Measurements from ENCODE around the gene XYLT1. TPM values are rescaled to one million over a fixed set of nuclear protein-coding genes. Genes with fewer than 3 reads are reported as not detected.
A peak's percentile ranks its signal among the peaks of the same experiment; 100 is the strongest.

The XYLT1 gene
- total RNA-seq, 2 donors from 2014 or later, result 14.4 to 31.3 TPM

DNA sequence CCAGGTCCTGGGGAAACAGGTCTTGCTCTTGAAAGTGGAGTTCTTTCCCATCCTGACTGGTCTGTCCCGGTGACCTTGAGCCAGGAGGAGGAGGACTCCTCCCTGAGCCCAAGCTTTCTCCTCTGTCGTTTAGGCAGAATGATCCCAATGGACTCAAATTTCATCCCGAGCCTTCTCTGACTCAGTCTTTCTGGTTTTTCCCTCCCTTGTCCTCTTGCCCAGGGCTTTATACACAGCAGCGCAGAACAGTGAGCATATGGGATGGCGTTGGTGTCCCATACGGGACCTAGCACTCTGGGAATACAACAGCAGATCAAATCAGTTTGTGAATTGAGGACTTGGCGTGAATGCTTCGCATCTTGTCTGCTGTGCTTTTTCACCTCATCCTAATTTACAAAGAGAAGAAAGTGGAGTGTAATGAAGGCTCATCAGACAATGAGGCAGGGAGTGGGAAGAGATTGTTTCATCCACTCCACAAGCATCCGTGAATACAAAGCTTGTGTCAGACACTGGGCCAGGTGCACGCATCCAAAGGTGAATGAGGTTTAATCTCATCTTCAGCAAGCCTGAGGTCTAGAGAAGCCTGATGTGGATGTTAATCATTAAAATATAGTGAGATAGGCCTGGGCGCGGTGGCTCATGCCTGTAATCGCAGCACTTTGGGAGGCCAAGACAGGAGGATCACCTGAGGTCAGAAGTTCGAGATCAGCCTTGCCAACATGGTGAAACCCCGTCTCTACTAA is 1.1 kb upstream of the XYLT1 start:
- H3K36me3 ChIP-seq, result peaks cover 1% of the 10 kb centered on the region
- peak overlapping the region; percentile 83 to 95 for H3K27ac ChIP-seq
- DNase-seq (ENCODE audit: low spot score), result no peak
- peak overlapping the region in 1 of 2 donors; percentile 69 for H3K4me3 ChIP-seq
- H3K27me3 ChIP-seq, result no peaks in the 10 kb centered on the region
- no peak for TF ChIP-seq CTCF (IDR thresholded peaks at IDR 0.05)
- H3K9me3 ChIP-seq, result no peaks in the 10 kb centered on the region
- H3K4me1 ChIP-seq, result peaks cover 0 to 42% of the 10 kb centered on the region in 2 donors

DNA sequence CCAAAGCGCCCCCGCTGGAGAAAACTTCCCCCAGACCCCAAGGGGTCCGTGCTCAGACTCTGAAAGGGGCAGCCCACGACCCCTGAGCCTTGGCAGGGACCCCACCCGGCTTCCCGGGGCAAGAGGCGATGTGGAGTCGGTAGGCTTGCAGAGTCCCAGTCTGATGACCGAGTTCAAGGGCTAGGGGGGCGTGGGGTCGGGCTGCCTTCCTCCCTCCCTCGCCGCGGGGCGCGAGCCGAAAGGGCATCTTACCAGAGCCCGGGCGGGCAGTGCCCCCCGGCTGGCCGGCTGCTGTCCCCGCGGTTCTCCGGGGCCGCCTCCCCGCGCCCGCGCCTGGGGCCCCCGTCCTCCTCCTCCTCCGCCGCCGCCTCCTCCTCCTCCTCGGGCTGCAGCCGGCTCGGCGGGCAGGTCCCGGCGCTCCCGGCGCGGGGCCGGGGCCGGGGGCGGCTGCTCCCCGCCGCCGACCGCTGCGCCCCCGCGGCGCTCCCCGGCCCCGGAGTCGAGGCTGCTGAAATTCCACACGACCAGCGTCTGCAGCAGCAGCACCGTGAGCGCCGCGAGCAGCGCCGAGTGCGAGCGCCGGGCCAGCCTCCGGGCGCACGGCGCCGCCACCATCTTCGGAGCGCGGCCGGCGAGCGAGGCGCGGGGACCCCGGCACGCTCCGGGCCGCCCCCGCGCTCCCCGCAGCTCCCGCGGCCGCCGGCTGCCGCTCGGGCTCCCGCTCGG is 415 bp downstream of the XYLT1 start:
- peak; percentile 60 for DNase-seq (ENCODE audit: low spot score)
- no peak for TF ChIP-seq CTCF (IDR thresholded peaks at IDR 0.05)
- Histone ChIP-seq H3K4me1 (peaks cover 0 to 39% of the 10 kb centered on the region in 2 donors), H3K9me3 (no peaks in the 10 kb centered on the region), H3K36me3 (peaks cover 9% of the 10 kb centered on the region), H3K4me3 (peak overlapping the region; percentile 57 to 69), H3K27me3 (no peaks in the 10 kb centered on the region), H3K27ac (peak overlapping the region; percentile 68 to 95)

DNA sequence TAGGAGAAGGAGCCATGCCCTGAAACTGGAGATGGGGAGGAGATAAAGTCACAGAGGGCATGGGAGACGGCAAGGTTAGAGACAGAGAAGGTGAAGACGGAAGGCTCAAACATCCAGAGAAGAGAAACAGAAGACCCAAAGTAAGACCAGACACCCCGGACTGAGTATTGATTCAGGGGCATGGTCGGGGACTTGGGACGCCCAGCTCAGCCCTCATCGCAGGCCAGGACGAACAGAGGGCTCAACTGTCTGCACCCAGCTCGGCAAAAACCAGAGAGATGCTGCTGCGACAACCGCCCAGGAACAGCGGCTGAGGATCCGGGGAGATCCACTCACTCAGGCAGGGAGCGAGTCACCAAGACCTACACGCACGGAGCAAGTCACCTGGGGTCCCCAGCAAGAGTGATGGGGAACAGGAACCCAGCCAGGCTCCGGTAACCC is 999 bp downstream of the XYLT1 start:
- Histone ChIP-seq H3K27ac (peak overlapping the region; percentile 68 to 95), H3K9me3 (no peaks in the 10 kb centered on the region), H3K27me3 (no peaks in the 10 kb centered on the region), H3K4me1 (peaks cover 0 to 39% of the 10 kb centered on the region in 2 donors), H3K36me3 (peaks cover 9% of the 10 kb centered on the region), H3K4me3 (peak overlapping the region; percentile 57 to 69)
- DNase-seq (ENCODE audit: low spot score), result peak; percentile 57
- TF ChIP-seq CTCF (IDR thresholded peaks at IDR 0.05), result no peak

DNA sequence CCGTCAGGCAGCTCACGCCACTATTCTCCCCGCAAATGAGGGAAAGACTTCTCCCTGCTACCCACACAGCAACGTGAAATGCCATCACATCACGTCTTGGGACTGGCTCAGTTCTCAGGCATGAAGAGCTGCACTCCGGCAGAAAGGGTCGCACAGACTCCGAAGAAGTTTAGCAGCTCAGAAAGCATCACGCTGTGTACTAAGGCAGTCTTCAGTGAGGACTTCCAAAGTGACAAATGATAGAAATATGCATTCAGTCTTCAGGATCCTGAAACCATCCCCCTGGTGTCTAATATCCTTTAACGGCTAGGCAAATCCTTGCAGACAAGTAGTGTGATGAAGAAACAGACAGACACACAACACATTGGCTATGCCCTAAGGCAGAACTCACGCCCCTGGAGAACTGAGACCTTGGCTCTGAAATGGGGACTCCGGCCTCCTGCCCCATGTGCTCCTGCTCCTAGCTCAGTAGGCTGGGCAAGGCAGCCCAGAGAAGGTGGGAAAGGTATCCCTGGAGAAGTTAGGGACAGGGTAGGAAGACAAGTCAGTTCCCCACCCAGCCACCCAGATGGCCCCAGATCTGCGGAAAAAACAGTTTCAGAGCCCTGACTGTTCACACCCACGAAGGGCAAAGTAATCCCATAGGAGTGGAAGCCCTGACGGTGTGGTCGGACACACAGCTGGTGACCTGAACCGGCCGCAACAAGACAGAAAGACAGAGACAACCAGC is 1.6 kb downstream of the XYLT1 start:
- no peak for DNase-seq (ENCODE audit: low spot score)
- H3K36me3 ChIP-seq, result peaks cover 9% of the 10 kb centered on the region
- H3K4me1 ChIP-seq, result peaks cover 0 to 39% of the 10 kb centered on the region in 2 donors
- peak overlapping the region; percentile 57 to 69 for H3K4me3 ChIP-seq
- no peak for TF ChIP-seq CTCF (IDR thresholded peaks at IDR 0.05)
- H3K27me3 ChIP-seq, result no peaks in the 10 kb centered on the region
- H3K27ac ChIP-seq, result peak overlapping the region; percentile 68 to 95
- no peaks in the 10 kb centered on the region for H3K9me3 ChIP-seq

- Histone ChIP-seq H3K36me3 (peaks cover 9% of the 10 kb centered on the region), H3K4me1 (peaks cover 0 to 39% of the 10 kb centered on the region in 2 donors), H3K27me3 (no peaks in the 10 kb centered on the region), H3K27ac (peak overlapping the region in 1 of 2 donors; percentile 95), H3K9me3 (no peaks in the 10 kb centered on the region), H3K4me3 (peak overlapping the region; percentile 57 to 69)
- no peak for DNase-seq (ENCODE audit: low spot score)
- TF ChIP-seq CTCF (IDR thresholded peaks at IDR 0.05), result no peak
Measured at GRCh38 chr16:17468611-17469010, 2.1 kb downstream of the XYLT1 start.
